GM13976 (cell line): ENCODE results near the gene FLNB.

Source experiments
- DNase-seq: peaks from one replicate; pipeline ENCODE4 v3.0.0; 2012; ENCODE audit warnings: low spot score
- in situ Hi-C: fragments of 300-500 bp; cut with MboI; formaldehyde crosslinking; loops from one replicate; pipeline ENCODE4 v1.12.0; 2022; ENCODE audit warnings: low sequenced_read_pairs, mixed read lengths, inconsistent platforms; ENCODE audit not compliant: unreplicated experiment
- TF ChIP-seq, protein P1 (sequence below): IDR thresholded peaks from 2 replicates; pipeline ENCODE4 v1.5.1; 2012; ENCODE audit warnings: borderline replicate concordance, mild to moderate bottlenecking; ENCODE audit not compliant: insufficient read depth; ENCODE audit errors: extremely low read depth, missing control alignments, control extremely low read depth

FLNB gene

DNA sequence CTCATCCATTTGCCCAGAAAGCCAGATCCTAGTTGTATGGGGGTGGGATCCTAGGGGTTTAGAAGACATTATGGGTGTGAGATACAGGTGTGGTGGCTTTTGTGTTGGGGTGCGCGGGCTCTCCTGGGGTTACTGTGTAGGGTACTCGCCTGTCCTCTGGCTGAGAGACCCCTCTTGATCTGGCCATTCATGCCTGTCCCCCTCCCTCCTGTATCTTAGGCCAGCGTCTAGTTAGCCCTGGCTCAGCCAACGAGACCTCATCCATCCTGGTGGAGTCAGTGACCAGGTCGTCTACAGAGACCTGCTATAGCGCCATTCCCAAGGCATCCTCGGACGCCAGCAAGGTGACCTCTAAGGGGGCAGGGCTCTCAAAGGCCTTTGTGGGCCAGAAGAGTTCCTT lies 161.1 kb downstream of the FLNB start:
- DNase-seq: no peak
- TF ChIP-seq, protein P1, sequence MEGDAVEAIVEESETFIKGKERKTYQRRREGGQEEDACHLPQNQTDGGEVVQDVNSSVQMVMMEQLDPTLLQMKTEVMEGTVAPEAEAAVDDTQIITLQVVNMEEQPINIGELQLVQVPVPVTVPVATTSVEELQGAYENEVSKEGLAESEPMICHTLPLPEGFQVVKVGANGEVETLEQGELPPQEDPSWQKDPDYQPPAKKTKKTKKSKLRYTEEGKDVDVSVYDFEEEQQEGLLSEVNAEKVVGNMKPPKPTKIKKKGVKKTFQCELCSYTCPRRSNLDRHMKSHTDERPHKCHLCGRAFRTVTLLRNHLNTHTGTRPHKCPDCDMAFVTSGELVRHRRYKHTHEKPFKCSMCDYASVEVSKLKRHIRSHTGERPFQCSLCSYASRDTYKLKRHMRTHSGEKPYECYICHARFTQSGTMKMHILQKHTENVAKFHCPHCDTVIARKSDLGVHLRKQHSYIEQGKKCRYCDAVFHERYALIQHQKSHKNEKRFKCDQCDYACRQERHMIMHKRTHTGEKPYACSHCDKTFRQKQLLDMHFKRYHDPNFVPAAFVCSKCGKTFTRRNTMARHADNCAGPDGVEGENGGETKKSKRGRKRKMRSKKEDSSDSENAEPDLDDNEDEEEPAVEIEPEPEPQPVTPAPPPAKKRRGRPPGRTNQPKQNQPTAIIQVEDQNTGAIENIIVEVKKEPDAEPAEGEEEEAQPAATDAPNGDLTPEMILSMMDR: no peak
- in situ Hi-C loops: no loop called here

DNA sequence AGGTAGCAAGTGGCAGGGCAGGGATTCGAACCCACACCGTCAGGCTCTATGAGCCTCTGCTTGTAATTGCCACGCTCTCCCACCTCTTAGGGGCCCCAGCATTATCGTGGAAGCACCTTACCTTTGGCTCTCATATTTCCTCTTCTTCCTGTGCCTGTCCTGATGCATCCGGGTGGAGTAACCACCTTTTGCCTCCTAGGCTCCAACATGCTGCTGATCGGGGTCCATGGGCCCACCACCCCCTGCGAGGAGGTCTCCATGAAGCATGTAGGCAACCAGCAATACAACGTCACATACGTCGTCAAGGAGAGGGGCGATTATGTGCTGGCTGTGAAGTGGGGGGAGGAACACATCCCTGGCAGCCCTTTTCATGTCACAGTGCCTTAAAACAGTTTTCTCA lies 162.2 kb downstream of the FLNB start:
- TF ChIP-seq, protein P1: no peak
- in situ Hi-C loops: loop anchor here (10.0 kb wide), 1 partner anchor 156 kb away; no protein-coding TSS in a partner anchor
- no peak for DNase-seq

DNA sequence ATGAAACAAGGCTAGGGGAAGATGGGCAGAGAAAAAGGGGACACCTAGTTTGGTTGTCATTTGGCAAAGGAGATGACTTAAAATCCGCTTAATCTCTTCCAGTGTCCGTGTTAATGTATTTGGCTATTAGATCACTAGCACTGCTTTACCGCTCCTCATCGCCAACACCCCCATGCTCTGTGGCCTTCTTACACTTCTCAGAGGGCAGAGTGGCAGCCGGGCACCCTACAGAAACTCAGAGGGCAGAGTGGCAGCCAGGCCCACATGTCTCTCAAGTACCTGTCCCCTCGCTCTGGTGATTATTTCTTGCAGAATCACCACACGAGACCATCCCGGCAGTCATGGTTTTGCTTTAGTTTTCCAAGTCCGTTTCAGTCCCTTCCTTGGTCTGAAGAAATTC lies 162.9 kb downstream of the FLNB start:
- DNase-seq: no peak
- in situ Hi-C loops: loop anchor here (10.0 kb wide), 1 partner anchor 156 kb away; no protein-coding TSS in a partner anchor
- TF ChIP-seq, protein P1: no peak

DNA sequence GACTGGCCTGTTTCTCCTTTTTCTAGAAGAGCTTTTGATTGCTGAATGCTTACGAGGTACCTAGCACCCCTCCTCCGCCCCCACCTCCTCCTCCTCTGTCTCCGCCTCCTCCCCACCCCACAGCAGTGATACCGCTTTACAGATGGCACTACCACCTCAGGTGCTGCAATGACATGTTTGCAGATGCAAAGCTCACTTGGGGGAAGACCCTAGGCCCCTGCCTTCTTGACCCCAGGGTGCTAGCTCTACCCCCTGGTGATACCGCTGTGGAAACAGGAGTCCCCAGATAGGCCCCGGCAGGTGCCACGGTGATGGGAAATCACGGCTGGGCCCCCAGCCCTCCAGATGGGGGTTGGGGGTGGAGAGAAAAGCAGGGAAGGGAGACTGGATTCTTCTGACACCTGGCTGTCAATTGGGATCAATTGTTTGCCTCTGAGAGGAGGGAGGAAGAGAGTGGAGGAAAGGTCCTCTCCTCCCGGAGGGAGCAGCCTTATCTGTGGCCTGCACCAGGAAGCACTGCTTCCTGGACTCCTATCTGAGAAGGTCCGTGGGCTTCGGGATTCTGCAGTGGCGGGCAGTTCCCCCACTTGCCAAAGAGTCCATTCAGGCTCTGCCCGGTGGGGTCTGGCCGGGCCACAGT lies 164.9 kb downstream of the FLNB start:
- no peak for DNase-seq
- in situ Hi-C loops: loop anchor here (10.0 kb wide), 1 partner anchor 158 kb away; no protein-coding TSS in a partner anchor
- TF ChIP-seq, protein P1: no peak

DNA sequence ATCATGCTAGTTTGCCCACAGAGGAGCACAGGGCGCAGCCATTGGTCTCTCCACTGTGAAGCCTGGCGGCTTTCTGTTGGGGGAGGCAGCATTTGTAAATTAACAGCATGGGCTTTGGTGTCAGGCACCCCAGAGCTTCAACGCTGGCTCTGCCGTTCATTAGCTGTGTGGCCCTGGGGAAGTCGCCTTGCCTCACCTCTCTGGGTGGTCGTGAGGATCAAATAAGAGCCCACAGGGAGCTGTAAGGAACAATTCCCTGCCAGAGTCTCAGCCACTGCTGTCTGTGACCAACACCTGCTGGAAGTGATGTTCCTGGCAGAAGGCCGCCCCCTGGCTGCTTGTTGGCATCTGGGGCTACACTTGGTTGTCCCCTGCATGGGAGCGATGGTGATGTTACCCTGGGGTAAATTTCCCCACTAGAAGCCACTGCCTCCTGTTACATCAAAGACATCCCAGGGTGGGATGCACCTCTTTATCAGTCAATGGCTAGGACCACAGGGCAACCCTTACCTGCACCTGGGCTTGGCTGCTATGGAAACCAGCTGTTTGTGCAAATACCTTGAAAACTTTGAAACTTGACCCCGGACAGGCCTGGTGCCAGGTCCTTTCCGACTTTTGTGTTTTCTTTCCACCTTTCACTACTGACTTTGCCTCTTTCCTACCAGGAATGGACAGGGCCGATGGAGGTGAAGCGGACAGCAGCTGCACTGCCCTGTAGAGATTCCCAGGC lies 165.6 kb downstream of the FLNB start:
- TF ChIP-seq, protein P1: peak; percentile 56
- in situ Hi-C loops: loop anchor here (10.0 kb wide), 1 partner anchor 159 kb away; no protein-coding TSS in a partner anchor
- DNase-seq: peak; percentile 77

DNA sequence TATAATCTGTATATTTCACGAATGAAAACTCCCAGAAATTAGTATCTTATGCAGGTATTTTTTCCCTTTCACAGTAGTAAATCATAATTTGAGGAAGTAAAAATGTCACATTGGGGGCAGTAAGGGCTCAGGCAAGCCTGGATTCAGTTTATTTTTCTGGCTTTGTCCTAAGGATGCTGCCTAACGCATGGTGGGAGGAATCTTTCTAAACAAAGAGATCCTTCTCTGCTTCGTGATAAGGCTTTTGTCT lies 166.9 kb downstream of the FLNB start:
- in situ Hi-C loops: loop anchor here (10.0 kb wide), 1 partner anchor 160 kb away; no protein-coding TSS in a partner anchor
- TF ChIP-seq, protein P1: no peak
- no peak for DNase-seq
